ENCODE results near the gene CTNNA3.

The CTNNA3 gene

GRCh38 chr10:66322777-66323176 is 1373.2 kb downstream of the CTNNA3 start:
- TF ChIP-seq CTCF (IDR thresholded peaks at IDR 0.05; ENCODE audit: low read depth, low read length): no peak
- H3K4me3 ChIP-seq (ENCODE audit: low read depth, low read length): no peak overlapping the region

- H3K4me3 ChIP-seq (ENCODE audit: low read depth, low read length): no peak overlapping the region
- TF ChIP-seq CTCF (IDR thresholded peaks at IDR 0.05; ENCODE audit: low read depth, low read length): no peak
Observed at GRCh38 chr10:66321723-66322665, 1374.0 kb downstream of the CTNNA3 start.

- no peak overlapping the region for H3K4me3 ChIP-seq (ENCODE audit: low read depth, low read length)
- no peak for TF ChIP-seq CTCF (IDR thresholded peaks at IDR 0.05; ENCODE audit: low read depth, low read length)
Observed at GRCh38 chr10:66318761-66319160, 1377.2 kb downstream of the CTNNA3 start.

GRCh38 chr10:66307826-66308225 is 1388.2 kb downstream of the CTNNA3 start:
- no peak for TF ChIP-seq CTCF (IDR thresholded peaks at IDR 0.05; ENCODE audit: low read depth, low read length)
- H3K4me3 ChIP-seq (ENCODE audit: low read depth, low read length): no peak overlapping the region

GRCh38 chr10:66301078-66301477 is 1394.9 kb downstream of the CTNNA3 start:
- H3K4me3 ChIP-seq (ENCODE audit: low read depth, low read length): no peak overlapping the region
- no peak for TF ChIP-seq CTCF (IDR thresholded peaks at IDR 0.05; ENCODE audit: low read depth, low read length)

- TF ChIP-seq CTCF (IDR thresholded peaks at IDR 0.05; ENCODE audit: low read depth, low read length): no peak
Observed at GRCh38 chr10:66295602-66296001, 1400.4 kb downstream of the CTNNA3 start.

GRCh38 chr10:66294538-66294937 is 1401.5 kb downstream of the CTNNA3 start:
- no peak for TF ChIP-seq CTCF (IDR thresholded peaks at IDR 0.05; ENCODE audit: low read depth, low read length)
- no peak overlapping the region for H3K4me3 ChIP-seq (ENCODE audit: low read depth, low read length)

More at GRCh38 chr10:66295602-66296001, 1400.4 kb downstream of the CTNNA3 start:
- H3K4me3 ChIP-seq (ENCODE audit: low read depth, low read length): no peak overlapping the region
